PC-9 (cell line): ENCODE data around the gene SPR. TPM values are rescaled to one million over a fixed set of nuclear protein-coding genes. Genes with fewer than 3 reads are reported as not detected.

Source experiments
- BruUV-seq: library from RNA; stranded (reverse); fragments of 400-500 nt; replicated peaks from 2 replicates; lab custom pipeline; 2021; lab: Mats Ljungman, UMichigan
- CTCF ChIA-PET: fragments of 300-600 bp; sonication (Branson Sonifier 250); formaldehyde crosslinking; loops from one replicate; lab custom pipeline; 2022; ENCODE audit warnings: antibody characterized with exemption; lab: Charles Lee
- POLR2A ChIA-PET: fragments of 300-600 bp; sonication (Branson Sonifier 250); formaldehyde crosslinking; loops from one replicate; lab custom pipeline; 2022; ENCODE audit warnings: antibody characterized with exemption; ENCODE audit not compliant: unreplicated experiment; lab: Charles Lee
- DNase-seq, 2 experiments: peaks; one replicate each; pipeline versions ENCODE4 v3.0.0 to v3.0.0-alpha.2; 2015 to 2022; ENCODE audit warnings: mixed read lengths in 1 of 2
- H2AFZ ChIP-seq: fragments of 200-600 bp; sonication (generic); 2 replicates; pipeline ENCODE4 v1.8.1; 2017; ENCODE audit warnings: antibody characterized with exemption
- H3F3A ChIP-seq: fragments of 200-600 bp; sonication (generic); 2 replicates; pipeline ENCODE4 v1.8.1; 2017; ENCODE audit warnings: antibody characterized with exemption, mild to moderate bottlenecking, low read depth; ENCODE audit not compliant: insufficient read depth
- H3K27ac ChIP-seq: fragments of 200-600 bp; sonication (generic); 2 replicates; pipeline ENCODE4 v1.6.1; 2016; ENCODE audit warnings: mixed run types
- H3K27me3 ChIP-seq: fragments of 200-600 bp; sonication (generic); 2 replicates; pipeline ENCODE4 v1.6.1; 2016; ENCODE audit warnings: low read depth, mixed run types; ENCODE audit not compliant: insufficient read depth
- H3K36me3 ChIP-seq: fragments of 200-600 bp; sonication (generic); 2 replicates; pipeline ENCODE4 v1.6.1; 2016; ENCODE audit warnings: low read depth, mixed run types
- H3K4me1 ChIP-seq: fragments of 200-600 bp; sonication (generic); replicated peaks from 2 replicates; pipeline ENCODE4 v1.6.1; 2016; ENCODE audit warnings: mixed run types; ENCODE audit not compliant: insufficient read depth
- H3K4me2 ChIP-seq: fragments of 200-600 bp; sonication (generic); 2 replicates; pipeline ENCODE4 v1.6.1; 2017; ENCODE audit warnings: mixed run types
- H3K4me3 ChIP-seq: fragments of 200-600 bp; sonication (generic); 2 replicates; pipeline ENCODE4 v1.6.1; 2016; ENCODE audit warnings: mixed run types
- H3K79me2 ChIP-seq: fragments of 200-600 bp; sonication (generic); 2 replicates; pipeline ENCODE4 v1.6.1; 2017; ENCODE audit warnings: low read depth, mixed run types
- H3K9me2 ChIP-seq: fragments of 200-600 bp; sonication (generic); 2 replicates; pipeline ENCODE4 v1.8.1; 2017; ENCODE audit warnings: mild to moderate bottlenecking; ENCODE audit not compliant: insufficient read depth
- H3K9me3 ChIP-seq: fragments of 200-600 bp; sonication (generic); 2 replicates; pipeline ENCODE4 v1.8.1; 2016; ENCODE audit warnings: low read depth; ENCODE audit not compliant: insufficient read depth
- H4K20me1 ChIP-seq: fragments of 200-600 bp; sonication (generic); 2 replicates; pipeline ENCODE4 v1.8.1; 2017; ENCODE audit not compliant: insufficient read depth
- CTCF ChIP-seq: fragments of 200-600 bp; sonication (generic); conservative IDR thresholded peaks from 2 replicates; pipeline ENCODE4 v1.6.1; 2017; ENCODE audit warnings: mixed run types, antibody characterized with exemption, mild to moderate bottlenecking, moderate library complexity
- EZH2 ChIP-seq: fragments of 200-600 bp; sonication (generic); IDR thresholded peaks from 2 replicates; pipeline ENCODE4 v1.8.0; 2017; ENCODE audit warnings: antibody characterized with exemption, low read depth
- intact Hi-C: fragments of 100-400 bp; cut with micrococcal nuclease; formaldehyde crosslinking; loops from one replicate; pipeline ENCODE4 v1.10.0; 2022; ENCODE audit not compliant: unreplicated experiment
- total RNA-seq: library from RNA; stranded (reverse); gene quantifications from 2 replicates; pipeline ENCODE4 v1.2.3, GENCODE V29; 2021

Gene SPR
- total RNA-seq, 1 experiment from 2014 or later, result 33.6 TPM

GRCh38 chr2:72883356-72883962 lies 3.7 kb upstream of the SPR start:
- no peaks in the 10 kb centered on the region for H3K79me2 ChIP-seq
- H3K4me3 ChIP-seq, result no peak overlapping the region
- intact Hi-C loops, result no loop called here
- no peaks in the 10 kb centered on the region for H3K9me2 ChIP-seq
- BruUV-seq, result no TSS peak
- H3K4me1 ChIP-seq, result peaks cover 15% of the 10 kb centered on the region
- no peak for DNase-seq
- no peak overlapping the region for H3K4me2 ChIP-seq
- H2AFZ ChIP-seq, result no peak overlapping the region
- H4K20me1 ChIP-seq, result peaks cover 6% of the 10 kb centered on the region; the same call in 1 of the 2 replicates
- no peaks in the 10 kb centered on the region for H3K36me3 ChIP-seq
- no peak for TF ChIP-seq EZH2
- no peak for TF ChIP-seq CTCF
- CTCF ChIA-PET, result no interaction called here
- no peaks in the 10 kb centered on the region for H3K9me3 ChIP-seq
- H3K27ac ChIP-seq, result no peak overlapping the region
- POLR2A ChIA-PET, result interaction anchor here (0.5 to 0.6 kb wide), 2 partner anchors 86 to 108 kb away, joined by 3 to 16 read pairs; no protein-coding TSS in a partner anchor
- H3K27me3 ChIP-seq, result no peaks in the 10 kb centered on the region
- 0 out of 2 replicates have a peak, but pooled peaks cover 4% of the 10 kb centered on the region for H3F3A ChIP-seq

GRCh38 chr2:72886505-72887031 lies 640 bp upstream of the SPR start:
- H3K79me2 ChIP-seq, result no peaks in the 10 kb centered on the region
- intact Hi-C loops, result loop anchor here (1.0 kb wide), 2 partner anchors 115 to 1341 kb away; no protein-coding TSS in a partner anchor
- ChIA-PET POLR2A (interaction anchor here (0.6 to 0.7 kb wide), 3 partner anchors 98 to 1469 kb away, joined by 3 read pairs; partner anchors contain the start of gene CCT7), CTCF (interaction anchor here (1.2 to 1.8 kb wide), 2 partner anchors 22 to 24 kb away, joined by 3 to 10 read pairs; no protein-coding TSS in a partner anchor)
- BruUV-seq, result no TSS peak
- DNase-seq, result no peak
- peaks cover 21% of the 10 kb centered on the region for H3K4me1 ChIP-seq
- H3K4me3 ChIP-seq, result peak overlapping the region; percentile 85
- H3K36me3 ChIP-seq, result no peaks in the 10 kb centered on the region
- no peak overlapping the region for H3K27ac ChIP-seq
- H2AFZ ChIP-seq, result peak overlapping the region; percentile 96
- peaks cover 14% of the 10 kb centered on the region; the same call in 1 of the 2 replicates for H4K20me1 ChIP-seq
- H3K27me3 ChIP-seq, result no peaks in the 10 kb centered on the region
- peak overlapping the region; percentile 90 for H3K4me2 ChIP-seq
- 0 out of 2 replicates have a peak, but pooled peaks cover 4% of the 10 kb centered on the region for H3F3A ChIP-seq
- no peak for TF ChIP-seq EZH2
- TF ChIP-seq CTCF, result no peak
- H3K9me2 ChIP-seq, result no peaks in the 10 kb centered on the region
- no peaks in the 10 kb centered on the region for H3K9me3 ChIP-seq

GRCh38 chr2:72887740-72888437 lies 681 bp downstream of the SPR start:
- H3K4me1 ChIP-seq, result peaks cover 22% of the 10 kb centered on the region
- peak overlapping the region; percentile 96 for H2AFZ ChIP-seq
- no peaks in the 10 kb centered on the region for H3K9me3 ChIP-seq
- no peaks in the 10 kb centered on the region for H3K79me2 ChIP-seq
- H3K4me3 ChIP-seq, result peak overlapping the region; percentile 85
- H3K9me2 ChIP-seq, result no peaks in the 10 kb centered on the region
- peaks cover 6% of the 10 kb centered on the region; the same call in 1 of the 2 replicates for H3F3A ChIP-seq
- ChIA-PET CTCF (interaction anchor here (1.2 to 1.8 kb wide), 3 partner anchors 10 to 25 kb away, joined by 3 to 10 read pairs (median 6); no protein-coding TSS in a partner anchor), POLR2A (interaction anchor here (0.6 kb wide), 1 partner anchor 112 kb away, joined by 3 read pairs; no protein-coding TSS in a partner anchor)
- peak overlapping the region; percentile 90 for H3K4me2 ChIP-seq
- peaks cover 19% of the 10 kb centered on the region; the same call in 1 of the 2 replicates for H4K20me1 ChIP-seq
- H3K27ac ChIP-seq, result no peak overlapping the region
- intact Hi-C loops, result loop anchor here (1.0 kb wide), 1 partner anchor 117 kb away; no protein-coding TSS in a partner anchor
- no peaks in the 10 kb centered on the region for H3K36me3 ChIP-seq
- TF ChIP-seq CTCF (peak; percentile 92), EZH2 (no peak)
- DNase-seq, result peak; percentile 80 to 83
- BruUV-seq, result TSS peak; percentile 33
- no peaks in the 10 kb centered on the region for H3K27me3 ChIP-seq
